MM.1S (cell line): ENCODE data around the gene NLRP9.
"Not testable (repeated sequence)": the region's sequence is repeated elsewhere in the genome, so short reads cannot be mapped to it uniquely, and the experiment has no call there.

Experiments
- DNase-seq: peaks from one replicate; pipeline ENCODE4 v3.0.0-alpha.2; 2015
- H2AFZ ChIP-seq: fragments of 300-600 bp; sonication (generic); 2 replicates; pipeline ENCODE4 v1.6.0; 2016; ENCODE audit warnings: antibody characterized with exemption, low read length
- H3F3A ChIP-seq: fragments of 300-600 bp; sonication (generic); 2 replicates; pipeline ENCODE4 v1.6.1; 2016; ENCODE audit warnings: mild to moderate bottlenecking, antibody characterized with exemption, low read length, moderate library complexity, mixed read lengths; ENCODE audit not compliant: insufficient read depth
- H3K27ac ChIP-seq: fragments of 300-600 bp; sonication (generic); 2 replicates; pipeline ENCODE4 v1.5.1; 2016; ENCODE audit warnings: mild to moderate bottlenecking, low read length
- H3K27me3 ChIP-seq: fragments of 300-600 bp; sonication (generic); replicated peaks from 2 replicates; pipeline ENCODE4 v1.6.0; 2016; ENCODE audit warnings: low read length; ENCODE audit not compliant: insufficient read depth
- H3K36me3 ChIP-seq: fragments of 300-600 bp; sonication (generic); replicated peaks from 2 replicates; pipeline ENCODE4 v1.6.1; 2016; ENCODE audit warnings: mild to moderate bottlenecking, low read length, mixed read lengths; ENCODE audit not compliant: insufficient read depth
- H3K4me1 ChIP-seq: fragments of 300-600 bp; sonication (generic); 2 replicates; pipeline ENCODE4 v1.6.1; 2016; ENCODE audit warnings: low read length, mixed read lengths
- H3K4me2 ChIP-seq: fragments of 300-600 bp; sonication (generic); 2 replicates; pipeline ENCODE4 v1.6.0; 2016; ENCODE audit warnings: low read depth, low read length
- H3K4me3 ChIP-seq: fragments of 300-600 bp; sonication (generic); 2 replicates; pipeline ENCODE4 v1.5.1; 2016; ENCODE audit warnings: low read length, mixed read lengths
- H3K79me2 ChIP-seq: fragments of 300-600 bp; sonication (generic); 2 replicates; pipeline ENCODE4 v1.6.1; 2016; ENCODE audit warnings: mixed run types, low read length, mixed read lengths
- H3K9ac ChIP-seq: fragments of 300-600 bp; sonication (generic); 2 replicates; pipeline ENCODE4 v1.6.1; 2016; ENCODE audit warnings: low read length, mixed read lengths
- H3K9me2 ChIP-seq: fragments of 300-600 bp; sonication (generic); replicated peaks from 2 replicates; pipeline ENCODE4 v1.6.1; 2016; ENCODE audit warnings: mild to moderate bottlenecking, low read length, mixed read lengths; ENCODE audit not compliant: insufficient read depth
- H3K9me3 ChIP-seq: fragments of 300-600 bp; sonication (generic); replicated peaks from 2 replicates; pipeline ENCODE4 v1.6.1; 2016; ENCODE audit warnings: mild to moderate bottlenecking, low read length, mixed read lengths; ENCODE audit not compliant: insufficient read depth
- H4K20me1 ChIP-seq: fragments of 300-600 bp; sonication (generic); 2 replicates; pipeline ENCODE4 v1.6.1; 2016; ENCODE audit warnings: mild to moderate bottlenecking, low read length, moderate library complexity, mixed read lengths; ENCODE audit not compliant: insufficient read depth
- EZH2 ChIP-seq: fragments of 300-600 bp; sonication (generic); optimal IDR thresholded peaks from 2 replicates; pipeline ENCODE3; 2017; ENCODE audit warnings: low read depth, mild to moderate bottlenecking, antibody characterized with exemption, low read length, mixed read lengths
- EZH2phosphoT487 ChIP-seq: fragments of 300-600 bp; sonication (generic); IDR thresholded peaks from 2 replicates; pipeline ENCODE4 v1.6.1; 2018; ENCODE audit warnings: antibody characterized with exemption, low read length
- TF ChIP-seq, protein P1 (sequence below): fragments of 300-600 bp; sonication (generic); IDR thresholded peaks from 2 replicates; pipeline ENCODE4 v1.5.1; 2016; ENCODE audit warnings: antibody characterized with exemption, low read length, mixed read lengths

Gene NLRP9

DNA sequence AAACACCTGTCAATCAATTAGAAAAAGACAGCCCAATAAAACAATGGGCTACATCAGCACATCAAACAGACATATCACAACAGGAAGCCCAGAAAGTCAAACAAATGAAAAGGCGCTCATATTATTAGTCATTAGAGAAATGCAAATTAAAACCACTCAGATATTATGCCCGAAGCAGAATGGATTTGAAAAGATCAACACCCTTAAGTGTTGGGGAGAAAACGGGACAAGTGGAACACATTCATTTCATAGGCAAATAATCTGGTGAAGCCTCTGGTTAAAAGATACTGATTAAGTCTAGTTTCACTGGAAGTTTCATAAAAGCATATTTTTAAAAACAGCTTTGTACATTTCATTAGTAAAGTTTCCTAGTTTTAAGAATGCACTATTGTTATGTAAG is 17.4 kb downstream of the NLRP9 start:
- peaks cover 52% of the 10 kb centered on the region for H3K27me3 ChIP-seq
- no peaks in the 10 kb centered on the region for H3K36me3 ChIP-seq
- no peaks in the 10 kb centered on the region for H3K9me3 ChIP-seq
- H3K4me2 ChIP-seq: no peak overlapping the region
- H4K20me1 ChIP-seq: no peaks in the 10 kb centered on the region
- no peaks in the 10 kb centered on the region for H3K79me2 ChIP-seq
- no peaks in the 10 kb centered on the region for H3K9me2 ChIP-seq
- DNase-seq: no peak
- no peaks in the 10 kb centered on the region for H3K4me1 ChIP-seq
- no peak overlapping the region for H3K9ac ChIP-seq
- no peak overlapping the region for H3K27ac ChIP-seq
- no peak overlapping the region for H3K4me3 ChIP-seq
- H3F3A ChIP-seq: no peaks in the 10 kb centered on the region
- TF ChIP-seq, protein P1, sequence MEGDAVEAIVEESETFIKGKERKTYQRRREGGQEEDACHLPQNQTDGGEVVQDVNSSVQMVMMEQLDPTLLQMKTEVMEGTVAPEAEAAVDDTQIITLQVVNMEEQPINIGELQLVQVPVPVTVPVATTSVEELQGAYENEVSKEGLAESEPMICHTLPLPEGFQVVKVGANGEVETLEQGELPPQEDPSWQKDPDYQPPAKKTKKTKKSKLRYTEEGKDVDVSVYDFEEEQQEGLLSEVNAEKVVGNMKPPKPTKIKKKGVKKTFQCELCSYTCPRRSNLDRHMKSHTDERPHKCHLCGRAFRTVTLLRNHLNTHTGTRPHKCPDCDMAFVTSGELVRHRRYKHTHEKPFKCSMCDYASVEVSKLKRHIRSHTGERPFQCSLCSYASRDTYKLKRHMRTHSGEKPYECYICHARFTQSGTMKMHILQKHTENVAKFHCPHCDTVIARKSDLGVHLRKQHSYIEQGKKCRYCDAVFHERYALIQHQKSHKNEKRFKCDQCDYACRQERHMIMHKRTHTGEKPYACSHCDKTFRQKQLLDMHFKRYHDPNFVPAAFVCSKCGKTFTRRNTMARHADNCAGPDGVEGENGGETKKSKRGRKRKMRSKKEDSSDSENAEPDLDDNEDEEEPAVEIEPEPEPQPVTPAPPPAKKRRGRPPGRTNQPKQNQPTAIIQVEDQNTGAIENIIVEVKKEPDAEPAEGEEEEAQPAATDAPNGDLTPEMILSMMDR: no peak
- TF ChIP-seq EZH2: no peak
- no peak for TF ChIP-seq EZH2phosphoT487
- no peak overlapping the region for H2AFZ ChIP-seq

DNA sequence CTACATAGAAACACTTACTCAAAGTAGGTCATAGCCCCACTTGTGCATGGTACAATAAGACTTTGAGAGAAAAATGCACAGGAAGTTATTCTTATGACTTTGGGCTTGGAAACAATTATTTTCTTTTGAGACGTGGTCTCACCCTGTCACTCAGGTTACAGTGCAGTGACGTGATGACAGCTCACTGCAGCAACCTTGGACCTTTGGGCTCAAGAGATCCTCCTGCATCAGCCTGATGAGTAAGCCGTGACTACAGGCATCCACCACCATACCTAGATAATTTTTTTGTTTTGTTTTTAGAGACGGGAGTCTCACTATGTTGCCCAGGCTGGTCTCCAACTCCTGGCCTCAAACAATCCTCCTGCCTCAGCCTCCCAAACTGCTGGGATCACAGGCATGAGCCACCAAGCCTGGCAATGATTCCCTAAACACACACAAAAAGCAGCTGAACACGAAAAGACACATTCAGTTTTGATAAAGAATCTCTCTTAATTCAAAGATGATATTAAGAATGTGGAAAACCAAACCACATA is 17.9 kb downstream of the NLRP9 start:
- Histone ChIP-seq H3K36me3 (no peaks in the 10 kb centered on the region), H3K9me2 (no peaks in the 10 kb centered on the region), H3K27me3 (peaks cover 57% of the 10 kb centered on the region), H3K79me2 (no peaks in the 10 kb centered on the region), H3K9me3 (no peaks in the 10 kb centered on the region), H3K4me3 (no peak overlapping the region), H3K4me1 (no peaks in the 10 kb centered on the region), H3K4me2 (no peak overlapping the region), H3K9ac (no peak overlapping the region), H3F3A (no peaks in the 10 kb centered on the region), H4K20me1 (no peaks in the 10 kb centered on the region), H3K27ac (no peak overlapping the region), H2AFZ (no peak overlapping the region)
- no peak for DNase-seq
- TF ChIP-seq EZH2phosphoT487: no peak
- no peak for TF ChIP-seq EZH2
- TF ChIP-seq, protein P1: no peak

DNA sequence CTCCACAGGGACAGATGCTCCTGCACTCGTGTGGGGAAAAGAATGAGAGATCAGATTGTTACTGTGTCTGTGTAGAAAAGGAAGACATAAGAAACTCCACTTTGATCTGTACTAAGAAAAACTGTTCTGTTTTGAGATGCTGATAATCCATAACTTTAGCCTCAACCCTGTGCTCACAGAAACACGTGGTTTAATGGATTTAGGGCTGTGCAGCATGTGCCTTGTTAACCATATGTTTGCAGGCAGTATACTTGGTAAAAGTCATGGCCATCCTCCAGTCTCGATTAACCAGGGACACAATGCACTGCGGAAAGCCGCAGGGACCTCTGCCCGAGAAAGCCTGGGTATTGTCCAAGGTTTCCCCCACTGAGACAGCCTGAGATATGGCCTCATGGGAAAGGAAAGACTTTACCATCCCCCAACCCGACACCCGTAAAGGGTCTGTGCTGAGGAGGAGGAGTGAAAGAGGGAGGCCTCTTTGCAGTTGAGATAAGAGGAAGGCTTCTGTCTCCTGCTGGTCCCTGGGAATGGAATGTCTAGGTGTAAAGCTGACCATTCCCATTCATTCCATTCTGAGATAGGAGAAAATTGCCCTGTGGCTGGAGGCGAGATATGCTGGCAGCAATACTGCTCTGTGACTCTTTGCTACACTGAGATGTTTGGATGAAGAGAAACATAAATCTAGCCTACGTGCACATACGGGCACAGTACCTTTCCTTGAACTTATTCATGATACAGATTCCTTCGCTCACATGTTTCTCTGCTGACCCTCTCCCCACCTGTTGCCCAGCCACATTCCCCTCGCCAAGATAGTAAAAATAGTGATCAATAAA is 20.1 kb downstream of the NLRP9 start:
- H4K20me1 ChIP-seq, DNase-seq, H3K4me2 ChIP-seq, H3K9me2 ChIP-seq, H3K4me3 ChIP-seq, H3F3A ChIP-seq, H3K4me1 ChIP-seq, H3K36me3 ChIP-seq, H3K9me3 ChIP-seq, H2AFZ ChIP-seq, H3K27ac ChIP-seq, H3K9ac ChIP-seq, H3K79me2 ChIP-seq: not testable (repeated sequence)
- H3K27me3 ChIP-seq: peaks cover 73% of the 10 kb centered on the region

DNA sequence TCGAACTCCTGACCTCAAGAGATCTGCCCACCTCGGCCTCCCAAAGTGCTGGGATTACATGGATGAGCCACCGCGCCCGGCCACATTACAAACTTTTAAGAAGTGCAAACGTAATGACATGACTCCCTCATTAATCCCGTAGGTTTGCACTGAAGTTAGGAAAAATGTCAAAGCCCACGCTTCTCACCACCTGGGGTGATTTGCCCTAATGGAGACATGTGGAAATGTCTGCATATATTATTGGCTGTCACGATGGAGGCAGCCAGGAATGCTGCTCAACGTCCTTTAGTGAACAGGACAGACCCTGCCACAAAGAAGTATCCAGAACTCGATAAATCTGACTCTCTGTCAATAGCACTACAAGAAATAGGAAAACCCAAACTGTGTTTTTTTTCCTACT is 21.0 kb downstream of the NLRP9 start:
- no peak overlapping the region for H3K27ac ChIP-seq
- no peak overlapping the region for H3K4me2 ChIP-seq
- H3K9me2 ChIP-seq: no peaks in the 10 kb centered on the region
- no peaks in the 10 kb centered on the region for H3K9me3 ChIP-seq
- no peak for DNase-seq
- no peaks in the 10 kb centered on the region for H4K20me1 ChIP-seq
- H3K9ac ChIP-seq: no peak overlapping the region
- no peaks in the 10 kb centered on the region for H3F3A ChIP-seq
- peaks cover 73% of the 10 kb centered on the region for H3K27me3 ChIP-seq
- no peak overlapping the region for H2AFZ ChIP-seq
- H3K4me3 ChIP-seq: no peak overlapping the region
- no peaks in the 10 kb centered on the region for H3K79me2 ChIP-seq
- TF ChIP-seq EZH2 (no peak), EZH2phosphoT487 (no peak)
- TF ChIP-seq, protein P1: no peak
- H3K36me3 ChIP-seq: no peaks in the 10 kb centered on the region
- H3K4me1 ChIP-seq: no peaks in the 10 kb centered on the region
